ENCODE measurements around the gene HEATR3.
A peak's percentile ranks its signal among the peaks of the same experiment; 100 is the strongest.
"Not testable (repeated sequence)": the region's sequence is repeated elsewhere in the genome, so short reads cannot be mapped to it uniquely, and the experiment has no call there.

HEATR3 gene

GRCh38 chr16:50102051-50102746 lies 36.4 kb downstream of the HEATR3 start:
- peak; percentile 9 for DNase-seq

DNA sequence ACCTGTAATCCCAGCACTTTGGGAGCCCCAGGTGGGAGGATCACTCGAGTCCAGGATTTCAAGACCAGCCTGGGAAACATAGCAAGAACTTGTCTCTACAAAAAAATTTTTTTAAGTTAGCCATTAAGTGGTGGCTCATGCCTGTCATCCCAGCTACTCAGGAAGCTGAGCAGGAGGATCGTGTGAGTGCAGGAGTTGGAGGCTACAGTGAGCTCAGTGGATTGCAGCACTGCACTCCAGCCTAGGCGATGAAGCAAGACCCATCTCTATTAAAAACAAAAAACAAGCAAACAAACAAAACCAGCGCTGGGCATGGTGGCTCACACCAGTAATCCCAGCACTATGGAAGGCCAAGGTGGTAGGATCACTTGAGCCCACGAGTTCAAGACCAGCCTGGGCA lies 38.0 kb downstream of the HEATR3 start:
- DNase-seq: no peak

- no peak for DNase-seq
These were observed 48.8 kb downstream of the HEATR3 start for GRCh38 chr16:50114357-50115129.

- no peak for DNase-seq
These were observed 54.9 kb downstream of the HEATR3 start for GRCh38 chr16:50120711-50121110.

DNA sequence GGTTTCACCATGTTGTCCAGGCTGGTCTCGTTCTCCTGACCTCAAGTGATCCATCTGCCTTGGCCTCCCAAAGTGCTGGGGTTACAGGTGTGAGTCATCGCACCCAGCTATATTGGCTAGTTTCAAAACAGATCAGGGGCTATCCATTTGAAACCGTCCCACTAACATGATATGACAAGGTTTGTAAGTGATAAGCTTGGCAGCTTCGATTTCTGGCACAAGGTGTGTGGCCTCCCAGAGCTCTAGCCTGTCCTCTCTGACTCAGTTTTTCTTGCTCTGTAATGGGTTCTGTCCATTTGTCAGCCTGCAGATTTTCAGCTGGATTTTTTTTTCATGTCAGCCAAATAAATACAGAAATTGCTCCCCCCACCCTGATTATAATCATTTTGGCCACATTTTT lies 55.5 kb downstream of the HEATR3 start:
- DNase-seq: peak; percentile 12

DNA sequence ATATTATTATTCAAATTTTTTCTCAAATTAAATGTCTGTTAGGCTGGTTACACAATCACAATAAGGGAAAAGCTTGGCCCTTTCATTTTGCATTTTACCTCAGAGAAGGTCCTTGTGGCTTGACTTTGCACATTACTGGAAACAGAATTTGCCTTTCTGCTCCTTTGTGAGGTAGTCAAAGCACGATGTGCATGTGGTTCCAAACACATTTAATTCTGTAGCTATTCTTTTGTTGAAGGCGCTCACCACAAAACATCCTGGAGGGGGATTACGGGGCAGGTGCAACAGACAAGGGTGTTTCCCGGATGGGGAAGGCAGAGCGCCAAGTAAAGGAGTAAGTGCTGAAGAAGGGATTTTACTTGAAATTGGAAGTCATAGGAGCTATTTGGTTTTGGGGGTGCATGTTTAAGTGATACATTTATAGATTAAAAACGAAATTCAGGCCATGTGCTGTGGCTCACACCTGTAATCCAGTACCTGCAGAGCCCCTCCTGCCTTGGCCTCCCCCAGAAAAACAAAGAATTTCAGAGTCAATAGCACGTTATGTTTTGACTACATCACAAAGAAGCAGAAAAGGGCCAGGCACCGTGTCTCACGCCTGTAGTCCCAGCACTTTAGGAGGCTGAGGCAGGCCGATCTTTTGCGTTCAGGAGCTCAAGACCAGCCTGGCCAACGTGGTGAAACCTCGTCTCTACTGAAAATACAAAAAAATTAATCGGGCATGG lies 56.1 kb downstream of the HEATR3 start:
- peak; percentile 43 for DNase-seq

DNA sequence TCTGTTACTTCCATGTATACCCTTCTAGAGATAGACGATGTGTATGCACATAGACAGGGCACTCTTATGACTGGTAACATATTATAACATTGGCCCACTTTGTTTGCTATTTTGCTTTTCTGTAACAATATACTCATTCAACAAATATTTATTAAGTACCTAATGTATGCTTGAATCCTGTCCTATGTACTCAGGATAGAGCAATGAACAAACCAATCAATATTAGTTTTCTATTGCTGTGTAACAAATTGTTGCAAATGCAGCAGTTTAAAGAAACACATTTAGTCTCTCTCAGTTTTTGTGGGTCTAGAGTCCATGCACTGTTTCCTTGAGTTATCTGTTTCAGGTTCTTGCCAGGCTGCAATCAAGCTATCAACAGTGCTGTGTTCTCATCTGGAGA lies 57.6 kb downstream of the HEATR3 start:
- no peak for DNase-seq

- DNase-seq: no peak
These were observed 59.0 kb downstream of the HEATR3 start for GRCh38 chr16:50124769-50125168.

- DNase-seq: no peak
These were observed 60.4 kb downstream of the HEATR3 start for GRCh38 chr16:50126183-50126582.

- not testable (repeated sequence) for DNase-seq
These were observed 66.8 kb downstream of the HEATR3 start for GRCh38 chr16:50132571-50132970.

GRCh38 chr16:50133214-50133613 lies 67.4 kb downstream of the HEATR3 start:
- no peak for DNase-seq

DNA sequence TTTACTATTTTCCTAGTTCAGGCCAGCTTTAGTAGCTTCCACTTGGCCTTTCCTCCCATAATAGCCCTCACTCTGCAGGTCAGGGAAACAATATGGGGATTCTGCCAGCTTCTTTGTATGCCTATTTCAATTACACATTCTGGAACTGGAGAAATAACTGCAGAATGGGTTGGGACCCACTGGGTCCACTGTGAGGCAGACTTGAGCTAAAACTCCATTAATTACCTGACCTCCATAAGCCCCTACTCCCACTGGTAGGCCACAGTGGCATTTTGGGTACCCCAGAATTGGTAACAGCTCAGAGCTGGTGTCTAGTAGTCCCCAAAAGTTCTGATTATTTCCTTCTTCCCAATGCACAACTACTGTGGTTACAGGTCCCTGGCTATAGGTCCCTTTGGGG lies 70.6 kb downstream of the HEATR3 start:
- DNase-seq: no peak

DNA sequence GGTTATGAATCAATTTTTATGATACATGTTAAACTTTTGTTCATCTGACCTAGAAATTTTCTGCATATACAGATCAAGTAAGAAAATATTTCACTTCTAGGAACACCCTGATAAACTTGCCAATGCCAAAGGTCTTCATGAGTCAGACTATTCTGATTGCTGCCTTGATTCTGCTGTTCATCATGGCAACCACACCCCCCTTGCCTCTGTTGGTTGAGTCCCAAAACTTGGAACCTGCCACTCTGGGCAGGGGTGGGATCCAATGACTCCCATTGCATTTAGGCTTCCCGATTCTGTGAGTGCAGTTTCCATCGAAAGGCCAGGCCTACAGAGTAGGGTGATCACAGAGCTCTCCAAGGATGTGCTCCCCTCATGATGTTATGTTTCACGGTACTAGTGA lies 71.5 kb downstream of the HEATR3 start:
- DNase-seq: no peak

GRCh38 chr16:50139580-50139979 lies 73.8 kb downstream of the HEATR3 start:
- DNase-seq: no peak

GRCh38 chr16:50144211-50144610 lies 78.4 kb downstream of the HEATR3 start:
- DNase-seq: no peak

DNA sequence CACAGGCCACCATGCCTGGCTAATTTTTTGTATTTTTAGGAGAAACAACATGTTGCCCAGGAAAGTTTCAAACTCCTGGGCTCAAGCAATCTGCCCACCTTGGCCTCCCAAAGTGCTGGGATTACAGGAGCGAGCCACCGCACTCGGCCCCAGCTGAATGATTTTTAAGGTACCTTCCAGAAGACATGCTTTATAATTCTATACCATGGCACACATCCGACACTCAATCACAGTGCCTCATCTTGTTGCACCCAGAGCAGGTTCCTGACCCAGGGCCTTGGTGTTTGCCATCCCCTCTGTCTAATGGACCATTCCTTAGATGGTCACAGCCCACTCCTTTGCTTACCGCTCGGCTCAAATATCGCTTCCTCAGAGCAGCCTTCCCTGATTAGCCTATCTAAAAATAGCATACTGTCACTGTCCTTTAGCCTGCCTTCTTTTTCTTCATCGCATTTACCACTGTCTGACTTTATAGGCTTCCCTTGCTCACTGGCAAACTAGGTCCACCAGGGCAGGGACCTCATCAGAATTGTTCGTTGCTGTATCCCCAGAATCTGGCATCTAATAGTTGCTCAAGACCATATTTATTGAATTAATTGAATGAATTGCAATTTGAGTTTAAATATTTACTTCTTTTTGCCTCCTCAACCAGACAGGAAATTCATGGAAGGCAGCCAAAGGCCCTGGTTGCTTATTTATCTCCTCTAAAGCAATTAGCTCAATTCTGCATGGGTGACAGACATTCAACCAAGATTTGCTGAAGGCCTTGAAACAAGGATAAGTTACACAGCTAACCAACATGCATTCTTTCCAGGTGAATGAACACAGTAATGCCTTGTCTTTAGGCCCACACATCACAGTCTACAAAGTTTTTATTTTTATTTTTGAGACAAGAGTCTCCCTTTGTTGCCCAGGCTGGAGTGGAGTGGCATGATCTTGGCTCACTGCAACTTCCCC lies 81.0 kb downstream of the HEATR3 start:
- no peak for DNase-seq

DNA sequence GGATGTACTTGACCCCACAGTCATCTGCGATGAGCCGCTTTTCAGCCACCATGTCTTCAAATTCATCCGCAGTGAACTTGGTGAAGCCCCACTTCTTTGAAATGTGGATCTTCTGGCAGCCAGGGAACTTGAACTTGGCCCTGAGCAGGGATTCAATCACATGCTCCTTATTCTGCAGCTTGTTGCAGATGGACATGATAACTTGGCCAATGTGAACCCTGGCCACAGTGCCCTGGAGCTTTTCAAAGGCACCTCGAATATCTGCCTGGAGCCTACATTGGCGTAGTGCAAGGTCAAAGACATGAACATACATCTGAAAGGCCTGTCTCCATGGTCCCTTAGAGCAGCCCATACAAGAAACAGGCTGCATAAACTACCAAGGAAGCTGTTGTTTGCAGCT lies 85.6 kb downstream of the HEATR3 start:
- no peak for DNase-seq

GRCh38 chr16:50151756-50152155 lies 86.0 kb downstream of the HEATR3 start:
- peak; percentile 54 for DNase-seq

GRCh38 chr16:50152351-50152806 lies 86.6 kb downstream of the HEATR3 start:
- peak; percentile 87 for DNase-seq

GRCh38 chr16:50152807-50153595 lies 87.2 kb downstream of the HEATR3 start, which contains the start of gene TENT4B:
TENT4B (plus strand) TSS chr16:50153306; CDS start chr16:50153622, 316 bp downstream.
- peak; percentile 90 for DNase-seq

- DNase-seq: peak; percentile 52
These were observed 88.0 kb downstream of the HEATR3 start for GRCh38 chr16:50153596-50154419.

Data from activated CD4-positive, alpha-beta T cell treated with anti-CD3 and anti-CD28 coated beads for 48 hours (primary cell).